Ishikawa (cell line): ENCODE results near the gene SUPT20HL2.

Experiments used
- CEBPB ChIP-seq: IDR thresholded peaks from 2 replicates; pipeline ENCODE4 v1.6.1; 2012
- CREB1 ChIP-seq: IDR thresholded peaks from 2 replicates; pipeline ENCODE4 v1.6.1; 2012; ENCODE audit warnings: low read depth
- EGR1 ChIP-seq: IDR thresholded peaks from 2 replicates; pipeline ENCODE4 v1.6.1; 2012
- EP300 ChIP-seq: IDR thresholded peaks from 2 replicates; pipeline ENCODE4 v1.6.1; 2012; ENCODE audit warnings: borderline replicate concordance
- FOXM1 ChIP-seq: IDR thresholded peaks from 2 replicates; pipeline ENCODE4 v1.6.1; 2012; ENCODE audit warnings: low read depth, borderline replicate concordance
- MAX ChIP-seq: IDR thresholded peaks from 2 replicates; pipeline ENCODE4 v1.6.1; 2012
- NFIC ChIP-seq: IDR thresholded peaks from 2 replicates; pipeline ENCODE4 v1.6.1; 2012
- RAD21 ChIP-seq: IDR thresholded peaks from 2 replicates; pipeline ENCODE4 v1.6.1; 2012; ENCODE audit warnings: low read depth
- REST ChIP-seq: IDR thresholded peaks from 2 replicates; pipeline ENCODE4 v1.6.1; 2012; ENCODE audit warnings: low read depth, mild to moderate bottlenecking
- TAF1 ChIP-seq: IDR thresholded peaks from 2 replicates; pipeline ENCODE4 v1.6.1; 2012; ENCODE audit warnings: low read depth, mild to moderate bottlenecking
- TCF12 ChIP-seq: IDR thresholded peaks from 2 replicates; pipeline ENCODE4 v1.6.1; 2012; ENCODE audit warnings: low read depth
- TEAD4 ChIP-seq: IDR thresholded peaks from 2 replicates; pipeline ENCODE4 v1.6.1; 2012
- USF1 ChIP-seq: IDR thresholded peaks from 2 replicates; pipeline ENCODE4 v1.6.1; 2012
- ZBTB7A ChIP-seq: IDR thresholded peaks from 2 replicates; pipeline ENCODE4 v1.6.1; 2012; ENCODE audit warnings: low read depth

GRCh38 chrX:24350217-24350616 is 36.3 kb upstream of the SUPT20HL2 start:
- no peak for TF ChIP-seq MAX
- TF ChIP-seq REST = peak; percentile 48; the same call in 1 of the 2 replicates
- no peak for TF ChIP-seq TAF1
- TF ChIP-seq USF1 = no peak
- no peak for TF ChIP-seq RAD21
- no peak for TF ChIP-seq TCF12
- TF ChIP-seq EP300 = no peak
- TF ChIP-seq CREB1 = no peak
- TF ChIP-seq TEAD4 = no peak
- no peak for TF ChIP-seq FOXM1
- TF ChIP-seq NFIC = no peak
- TF ChIP-seq CEBPB = no peak
- no peak for TF ChIP-seq ZBTB7A
- no peak for TF ChIP-seq EGR1
